ENCODE data around the gene HIVEP2.

HIVEP2 gene

DNA sequence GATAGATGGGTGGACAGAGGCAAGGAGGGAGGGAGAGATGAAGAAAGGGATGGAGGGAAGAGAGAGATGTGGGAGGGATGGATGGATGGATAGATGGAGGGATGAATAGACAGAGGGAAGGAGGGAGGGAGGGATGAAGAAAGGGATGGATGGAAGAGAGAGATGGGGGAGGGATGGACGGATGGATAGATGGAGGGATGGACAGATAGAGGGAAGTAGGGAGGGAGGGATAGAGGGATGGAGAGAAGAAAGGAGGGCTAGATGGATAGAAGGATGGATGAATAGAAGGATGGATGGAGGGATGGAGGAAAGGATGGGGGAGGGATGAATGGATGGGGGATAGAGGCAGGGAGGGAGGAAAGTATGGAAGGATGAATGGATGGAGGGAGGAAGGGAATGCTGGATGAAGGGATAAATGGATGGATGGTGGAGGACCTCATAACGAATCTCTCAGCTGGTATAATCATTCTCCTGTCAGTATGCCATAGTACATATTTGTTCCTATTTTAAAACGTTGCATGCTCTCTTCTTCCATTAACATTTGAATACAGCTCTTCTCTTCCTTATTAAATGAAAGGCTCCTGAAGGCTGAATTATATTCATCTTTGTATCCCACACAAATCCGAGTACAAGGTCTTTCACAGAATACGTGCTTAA lies 136.4 kb downstream of the HIVEP2 start:
- H3K4me2 ChIP-seq (ENCODE audit: low read length), result no peak overlapping the region
- H3K9ac ChIP-seq, result no peak overlapping the region
- H3K27me3 ChIP-seq (ENCODE audit: control insufficient read depth, insufficient read depth, low read length), result no peaks in the 10 kb centered on the region
- no peak overlapping the region for H3K4me3 ChIP-seq (ENCODE audit: low read depth, low read length)
- no peaks in the 10 kb centered on the region for H3K4me1 ChIP-seq
- H3K9me3 ChIP-seq (ENCODE audit: control insufficient read depth, low read length), result no peaks in the 10 kb centered on the region
- no peaks in the 10 kb centered on the region for H3K79me2 ChIP-seq
- H2AFZ ChIP-seq, result no peak overlapping the region
- H3K27ac ChIP-seq, result no peak overlapping the region
- TF ChIP-seq, protein P1, sequence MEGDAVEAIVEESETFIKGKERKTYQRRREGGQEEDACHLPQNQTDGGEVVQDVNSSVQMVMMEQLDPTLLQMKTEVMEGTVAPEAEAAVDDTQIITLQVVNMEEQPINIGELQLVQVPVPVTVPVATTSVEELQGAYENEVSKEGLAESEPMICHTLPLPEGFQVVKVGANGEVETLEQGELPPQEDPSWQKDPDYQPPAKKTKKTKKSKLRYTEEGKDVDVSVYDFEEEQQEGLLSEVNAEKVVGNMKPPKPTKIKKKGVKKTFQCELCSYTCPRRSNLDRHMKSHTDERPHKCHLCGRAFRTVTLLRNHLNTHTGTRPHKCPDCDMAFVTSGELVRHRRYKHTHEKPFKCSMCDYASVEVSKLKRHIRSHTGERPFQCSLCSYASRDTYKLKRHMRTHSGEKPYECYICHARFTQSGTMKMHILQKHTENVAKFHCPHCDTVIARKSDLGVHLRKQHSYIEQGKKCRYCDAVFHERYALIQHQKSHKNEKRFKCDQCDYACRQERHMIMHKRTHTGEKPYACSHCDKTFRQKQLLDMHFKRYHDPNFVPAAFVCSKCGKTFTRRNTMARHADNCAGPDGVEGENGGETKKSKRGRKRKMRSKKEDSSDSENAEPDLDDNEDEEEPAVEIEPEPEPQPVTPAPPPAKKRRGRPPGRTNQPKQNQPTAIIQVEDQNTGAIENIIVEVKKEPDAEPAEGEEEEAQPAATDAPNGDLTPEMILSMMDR (IDR thresholded peaks at IDR 0.05), result no peak
- H3K36me3 ChIP-seq (ENCODE audit: control insufficient read depth, insufficient read depth, low read length), result no peaks in the 10 kb centered on the region

DNA sequence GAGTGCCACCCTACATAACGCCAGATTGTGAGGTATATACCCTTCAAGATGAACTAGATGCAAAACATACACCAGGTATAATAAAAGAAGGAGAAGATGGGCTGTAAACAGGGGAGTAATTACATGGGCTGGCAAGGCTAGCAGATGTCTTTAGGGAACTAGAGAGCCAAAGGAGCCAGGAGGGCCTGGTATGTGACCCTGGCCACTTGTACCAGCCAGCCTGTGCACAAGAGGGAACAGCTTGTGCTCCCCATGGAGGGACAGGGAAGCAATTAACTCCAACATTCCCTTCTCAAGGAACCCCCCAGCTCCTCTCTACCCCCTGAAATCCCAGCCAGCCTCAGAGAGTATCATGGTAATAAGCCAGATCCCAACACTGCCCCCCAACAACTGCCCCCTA lies 139.9 kb downstream of the HIVEP2 start:
- Histone ChIP-seq H3K9ac (no peak overlapping the region), H2AFZ (no peak overlapping the region), H3K4me1 (no peaks in the 10 kb centered on the region), H3K79me2 (no peaks in the 10 kb centered on the region), H3K36me3 (ENCODE audit: control insufficient read depth, insufficient read depth, low read length) (no peaks in the 10 kb centered on the region), H3K27me3 (ENCODE audit: control insufficient read depth, insufficient read depth, low read length) (no peaks in the 10 kb centered on the region), H3K27ac (no peak overlapping the region), H3K9me3 (ENCODE audit: control insufficient read depth, low read length) (no peaks in the 10 kb centered on the region), H3K4me2 (ENCODE audit: low read length) (no peak overlapping the region), H3K4me3 (ENCODE audit: low read depth, low read length) (no peak overlapping the region)
- TF ChIP-seq, protein P1 (IDR thresholded peaks at IDR 0.05), result no peak

DNA sequence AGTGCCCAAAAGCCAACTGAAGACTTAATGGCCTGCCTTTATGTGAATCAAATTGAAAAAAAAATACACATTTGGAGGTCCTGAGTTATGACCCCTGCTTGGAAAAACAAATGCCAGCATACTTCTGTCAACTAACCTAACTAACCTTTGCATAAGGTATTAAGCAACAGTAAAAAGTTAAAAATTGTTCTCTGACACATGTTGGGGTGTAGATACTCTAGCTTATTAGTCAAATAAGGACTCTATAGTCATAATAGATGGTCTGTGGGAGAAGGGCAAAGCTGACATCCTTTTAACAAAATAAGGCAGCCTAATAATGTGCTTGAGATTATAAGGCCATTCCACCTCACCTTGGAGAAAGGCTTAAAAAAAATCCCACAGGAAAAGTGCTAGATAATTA lies 140.5 kb downstream of the HIVEP2 start:
- H3K36me3 ChIP-seq (ENCODE audit: control insufficient read depth, insufficient read depth, low read length), result no peaks in the 10 kb centered on the region
- no peaks in the 10 kb centered on the region for H3K79me2 ChIP-seq
- no peak overlapping the region for H2AFZ ChIP-seq
- TF ChIP-seq, protein P1 (IDR thresholded peaks at IDR 0.05), result no peak
- no peak overlapping the region for H3K4me2 ChIP-seq (ENCODE audit: low read length)
- no peaks in the 10 kb centered on the region for H3K9me3 ChIP-seq (ENCODE audit: control insufficient read depth, low read length)
- no peaks in the 10 kb centered on the region for H3K27me3 ChIP-seq (ENCODE audit: control insufficient read depth, insufficient read depth, low read length)
- H3K9ac ChIP-seq, result no peak overlapping the region
- no peak overlapping the region for H3K27ac ChIP-seq
- H3K4me1 ChIP-seq, result no peaks in the 10 kb centered on the region
- no peak overlapping the region for H3K4me3 ChIP-seq (ENCODE audit: low read depth, low read length)

DNA sequence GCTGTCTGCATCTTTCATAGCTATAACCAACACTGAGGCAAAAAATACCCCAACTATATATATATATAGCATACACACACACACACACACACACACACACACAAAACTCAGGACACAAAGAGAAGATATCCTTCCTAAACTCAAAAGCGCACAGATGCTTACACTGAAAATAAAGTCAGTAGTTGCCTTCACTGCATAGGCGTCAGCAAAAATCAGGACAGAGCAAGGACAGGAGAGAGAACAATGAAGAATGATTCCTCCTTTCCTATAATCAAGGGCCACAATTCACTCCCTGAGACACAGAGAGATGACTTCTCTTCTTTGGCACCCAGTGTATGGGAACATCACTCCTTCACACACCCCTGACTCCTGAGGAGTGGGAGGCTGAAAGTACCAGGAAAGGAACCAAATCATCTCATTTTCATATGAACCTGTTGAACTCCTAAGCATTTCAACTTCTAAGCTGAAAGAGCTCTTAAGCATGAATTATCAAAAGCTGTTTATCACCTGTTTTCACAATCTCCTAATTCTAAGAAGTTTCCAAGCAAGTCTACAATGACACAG lies 141.4 kb downstream of the HIVEP2 start:
- H2AFZ ChIP-seq, result no peak overlapping the region
- no peaks in the 10 kb centered on the region for H3K27me3 ChIP-seq (ENCODE audit: control insufficient read depth, insufficient read depth, low read length)
- H3K4me1 ChIP-seq, result no peaks in the 10 kb centered on the region
- TF ChIP-seq, protein P1 (IDR thresholded peaks at IDR 0.05), result no peak
- H3K9ac ChIP-seq, result no peak overlapping the region
- no peak overlapping the region for H3K27ac ChIP-seq
- no peaks in the 10 kb centered on the region for H3K9me3 ChIP-seq (ENCODE audit: control insufficient read depth, low read length)
- no peak overlapping the region for H3K4me2 ChIP-seq (ENCODE audit: low read length)
- H3K79me2 ChIP-seq, result no peaks in the 10 kb centered on the region
- H3K4me3 ChIP-seq (ENCODE audit: low read depth, low read length), result no peak overlapping the region
- H3K36me3 ChIP-seq (ENCODE audit: control insufficient read depth, insufficient read depth, low read length), result no peaks in the 10 kb centered on the region

DNA sequence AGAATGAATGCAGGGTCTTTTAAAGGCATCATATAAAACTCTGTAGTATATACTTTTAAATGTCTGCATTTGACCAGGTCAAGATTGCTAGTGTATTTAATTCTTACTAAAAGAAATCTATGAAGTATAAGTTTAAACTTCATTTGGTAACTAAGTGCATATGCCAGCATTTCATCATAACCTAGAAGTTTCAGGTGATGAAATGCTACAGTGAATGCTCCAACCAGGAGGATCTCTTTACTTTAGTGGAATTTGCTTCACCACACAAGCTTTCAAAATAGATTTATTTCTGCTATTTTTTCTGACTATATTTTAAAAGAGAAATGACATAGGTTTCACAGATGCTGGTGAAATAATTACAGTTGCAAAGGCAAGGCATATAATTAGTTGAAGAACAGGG lies 141.9 kb downstream of the HIVEP2 start:
- H3K27ac ChIP-seq, result no peak overlapping the region
- no peak overlapping the region for H3K4me2 ChIP-seq (ENCODE audit: low read length)
- H3K79me2 ChIP-seq, result no peaks in the 10 kb centered on the region
- no peak overlapping the region for H3K9ac ChIP-seq
- no peaks in the 10 kb centered on the region for H3K9me3 ChIP-seq (ENCODE audit: control insufficient read depth, low read length)
- H2AFZ ChIP-seq, result no peak overlapping the region
- no peaks in the 10 kb centered on the region for H3K27me3 ChIP-seq (ENCODE audit: control insufficient read depth, insufficient read depth, low read length)
- H3K4me1 ChIP-seq, result no peaks in the 10 kb centered on the region
- TF ChIP-seq, protein P1 (IDR thresholded peaks at IDR 0.05), result no peak
- no peak overlapping the region for H3K4me3 ChIP-seq (ENCODE audit: low read depth, low read length)
- H3K36me3 ChIP-seq (ENCODE audit: control insufficient read depth, insufficient read depth, low read length), result no peaks in the 10 kb centered on the region

All from parathyroid adenoma (tissue), 2 donors.